PC-3 (cell line): Measurements from ENCODE around the gene PNMA3. TPM values are rescaled to one million over a fixed set of nuclear protein-coding genes. Genes with fewer than 3 reads are reported as not detected.
A peak's percentile ranks its signal among the peaks of the same experiment; 100 is the strongest.
"Not testable (repeated sequence)": the region's sequence is repeated elsewhere in the genome, so short reads cannot be mapped to it uniquely, and the experiment has no call there.

Source experiments
- ATAC-seq: fragments of 200-7000 bp; cut with Tn5 transposase; 2 replicates; pipeline ENCODE4 v1.9.1; 2020; ENCODE audit warnings: mild to moderate bottlenecking, moderate library complexity
- BruUV-seq: library from RNA; stranded (reverse); fragments of 400-500 nt; replicated peaks from 2 replicates; lab custom pipeline; 2021; lab: Mats Ljungman, UMichigan
- CTCF ChIA-PET: fragments of 300-600 bp; sonication (Branson Sonifier 250); formaldehyde crosslinking; loops from one replicate; lab custom pipeline; 2022; ENCODE audit warnings: antibody characterized with exemption; lab: Charles Lee
- POLR2A ChIA-PET: fragments of 300-600 bp; sonication (Branson Sonifier 250); formaldehyde crosslinking; loops from one replicate; lab custom pipeline; 2022; ENCODE audit warnings: antibody characterized with exemption; ENCODE audit not compliant: unreplicated experiment; lab: Charles Lee
- DNase-seq: peaks from one replicate; pipeline ENCODE4 v3.0.0-alpha.2; 2015
- H2AFZ ChIP-seq: fragments of 300-600 bp; sonication (generic); 2 replicates; pipeline ENCODE4 v1.6.0; 2016; ENCODE audit warnings: antibody characterized with exemption, low read length
- H3F3A ChIP-seq: fragments of 300-600 bp; sonication (generic); one replicate; pipeline ENCODE4 v1.6.0; 2017; ENCODE audit warnings: antibody characterized with exemption, low read length, control low read depth, mild to moderate bottlenecking; ENCODE audit not compliant: unreplicated experiment
- H3K27ac ChIP-seq: fragments of 300-600 bp; sonication (generic); 2 replicates; pipeline ENCODE4 v1.5.1; 2016; ENCODE audit warnings: mild to moderate bottlenecking, low read length
- H3K27me3 ChIP-seq: fragments of 300-600 bp; sonication (generic); 2 replicates; pipeline ENCODE4 v1.6.1; 2016; ENCODE audit warnings: low read length, mixed read lengths
- H3K36me3 ChIP-seq: fragments of 300-600 bp; sonication (generic); 2 replicates; pipeline ENCODE4 v1.6.1; 2016; ENCODE audit warnings: low read depth, mixed run types, low read length, mixed read lengths
- H3K4me1 ChIP-seq: fragments of 300-600 bp; sonication (generic); 2 replicates; pipeline ENCODE4 v1.5.1; 2016; ENCODE audit warnings: low read length; ENCODE audit not compliant: insufficient read depth
- H3K4me2 ChIP-seq: fragments of 300-600 bp; sonication (generic); 2 replicates; pipeline ENCODE4 v1.6.0; 2016; ENCODE audit warnings: low read length
- H3K4me3 ChIP-seq: fragments of 300-600 bp; sonication (generic); 2 replicates; pipeline ENCODE4 v1.5.1; 2016; ENCODE audit warnings: mild to moderate bottlenecking, low read length, mixed read lengths
- H3K79me2 ChIP-seq: fragments of 300-600 bp; sonication (generic); 2 replicates; pipeline ENCODE4 v1.6.1; 2017; ENCODE audit warnings: low read length, mixed read lengths
- H3K9ac ChIP-seq: fragments of 300-600 bp; sonication (generic); 2 replicates; pipeline ENCODE4 v1.6.0; 2016; ENCODE audit warnings: mild to moderate bottlenecking, low read length
- H3K9me2 ChIP-seq: fragments of 300-600 bp; sonication (generic); replicated peaks from 2 replicates; pipeline ENCODE4 v1.6.1; 2016; ENCODE audit warnings: mixed run types, low read length, mixed read lengths
- H3K9me3 ChIP-seq: fragments of 300-600 bp; sonication (generic); 2 replicates; pipeline ENCODE4 v1.6.1; 2016; ENCODE audit warnings: low read length, mixed read lengths
- H4K20me1 ChIP-seq: fragments of 300-600 bp; sonication (generic); 2 replicates; pipeline ENCODE4 v1.6.1; 2016; ENCODE audit warnings: low read length, mixed read lengths
- CTCF ChIP-seq: fragments of 300-600 bp; sonication (generic); conservative IDR thresholded peaks from 2 replicates; pipeline ENCODE4 v1.5.1; 2017; ENCODE audit warnings: antibody characterized with exemption, low read depth, mild to moderate bottlenecking, low read length
- EZH2 ChIP-seq: fragments of 300-600 bp; sonication (generic); IDR thresholded peaks from one replicate; pipeline ENCODE4 v1.6.1; 2017; ENCODE audit warnings: antibody characterized with exemption, mild to moderate bottlenecking, low read length; ENCODE audit not compliant: unreplicated experiment
- EZH2phosphoT487 ChIP-seq: fragments of 300-600 bp; sonication (generic); IDR thresholded peaks from 2 replicates; pipeline ENCODE4 v1.6.1; 2018; ENCODE audit warnings: mild to moderate bottlenecking, antibody characterized with exemption, low read length, borderline replicate concordance
- intact Hi-C: fragments of 100-400 bp; cut with micrococcal nuclease; formaldehyde crosslinking; loops from 2 replicates; pipeline ENCODE4 v1.9.0; 2023
- total RNA-seq: library from RNA; depleted of rRNA; stranded (reverse); fragments of >200 nt; gene quantifications from 2 replicates; pipeline ENCODE4 v1.2.3, GENCODE V29; 2014

The PNMA3 gene
- total RNA-seq, 1 experiment from 2014 or later, result not detected

- no peak for TF ChIP-seq CTCF
- no peak for TF ChIP-seq EZH2
- no peak for TF ChIP-seq EZH2phosphoT487
- ATAC-seq (no peak), DNase-seq (no peak)
- Histone ChIP-seq H3K4me2 (no peak overlapping the region), H3K27me3 (no peaks in the 10 kb centered on the region), H3K4me3 (no peak overlapping the region), H3K4me1 (peaks cover 11% of the 10 kb centered on the region), H3K36me3 (no peaks in the 10 kb centered on the region), H3F3A (no peaks in the 10 kb centered on the region), H3K9me2 (no peaks in the 10 kb centered on the region), H4K20me1 (no peaks in the 10 kb centered on the region), H2AFZ (no peak overlapping the region; the same call in 1 of the 2 replicates), H3K9me3 (no peaks in the 10 kb centered on the region), H3K9ac (no peak overlapping the region), H3K27ac (no peak overlapping the region), H3K79me2 (no peaks in the 10 kb centered on the region)
- CTCF ChIA-PET, result no interaction called here
- BruUV-seq, result no TSS peak
- intact Hi-C loops, result no loop called here
- POLR2A ChIA-PET, result no interaction called here
Measured at GRCh38 chrX:153065389-153065788, 9.1 kb downstream of the PNMA3 start.

GRCh38 chrX:153066402-153066801 lies 10.1 kb downstream of the PNMA3 start:
- intact Hi-C loops, CTCF ChIA-PET, POLR2A ChIA-PET: not testable (repeated sequence)

GRCh38 chrX:153071909-153072583 lies 15.8 kb downstream of the PNMA3 start, which contains the start of gene PNMA6A:
TSS of gene PNMA6A (plus strand) at chrX:153072454. CDS start at chrX:153073063, 609 bp downstream.
- intact Hi-C loops, H3K27me3 ChIP-seq, DNase-seq: not testable (repeated sequence)

More at GRCh38 chrX:153066402-153066801, 10.1 kb downstream of the PNMA3 start:
- H3K4me3 ChIP-seq, H3K9me3 ChIP-seq, H3K27me3 ChIP-seq, H3K36me3 ChIP-seq, DNase-seq, H3K27ac ChIP-seq, H3K4me1 ChIP-seq, H3K79me2 ChIP-seq, H3K9me2 ChIP-seq, H3K9ac ChIP-seq, BruUV-seq, H3F3A ChIP-seq, H4K20me1 ChIP-seq, H2AFZ ChIP-seq, ATAC-seq, H3K4me2 ChIP-seq: not testable (repeated sequence)

GRCh38 chrX:153073331-153073730 lies 17.1 kb downstream of the PNMA3 start:
- H3K9ac ChIP-seq, POLR2A ChIA-PET, H3K9me2 ChIP-seq, H3K27ac ChIP-seq, H3K4me3 ChIP-seq, H3F3A ChIP-seq, DNase-seq, H3K27me3 ChIP-seq, H3K4me2 ChIP-seq, H3K9me3 ChIP-seq, intact Hi-C loops, BruUV-seq, H3K4me1 ChIP-seq, H3K79me2 ChIP-seq, ATAC-seq, CTCF ChIA-PET, H2AFZ ChIP-seq, H4K20me1 ChIP-seq, H3K36me3 ChIP-seq: not testable (repeated sequence)

More at GRCh38 chrX:153071909-153072583, 15.8 kb downstream of the PNMA3 start, which contains the start of gene PNMA6A:
- H3K27ac ChIP-seq, H3K4me3 ChIP-seq, H4K20me1 ChIP-seq, H3K9ac ChIP-seq, BruUV-seq, H3K4me1 ChIP-seq, CTCF ChIA-PET, H3K9me3 ChIP-seq, H3K9me2 ChIP-seq, H3F3A ChIP-seq, H2AFZ ChIP-seq, POLR2A ChIA-PET, H3K36me3 ChIP-seq, H3K79me2 ChIP-seq, H3K4me2 ChIP-seq: not testable (repeated sequence)
- ATAC-seq, result peak; percentile 65
